ENCODE results near the gene SLC39A10.

GRCh38 chr2:195648787-195649186 is 8.2 kb upstream of the SLC39A10 start:
- TF ChIP-seq, protein P1, sequence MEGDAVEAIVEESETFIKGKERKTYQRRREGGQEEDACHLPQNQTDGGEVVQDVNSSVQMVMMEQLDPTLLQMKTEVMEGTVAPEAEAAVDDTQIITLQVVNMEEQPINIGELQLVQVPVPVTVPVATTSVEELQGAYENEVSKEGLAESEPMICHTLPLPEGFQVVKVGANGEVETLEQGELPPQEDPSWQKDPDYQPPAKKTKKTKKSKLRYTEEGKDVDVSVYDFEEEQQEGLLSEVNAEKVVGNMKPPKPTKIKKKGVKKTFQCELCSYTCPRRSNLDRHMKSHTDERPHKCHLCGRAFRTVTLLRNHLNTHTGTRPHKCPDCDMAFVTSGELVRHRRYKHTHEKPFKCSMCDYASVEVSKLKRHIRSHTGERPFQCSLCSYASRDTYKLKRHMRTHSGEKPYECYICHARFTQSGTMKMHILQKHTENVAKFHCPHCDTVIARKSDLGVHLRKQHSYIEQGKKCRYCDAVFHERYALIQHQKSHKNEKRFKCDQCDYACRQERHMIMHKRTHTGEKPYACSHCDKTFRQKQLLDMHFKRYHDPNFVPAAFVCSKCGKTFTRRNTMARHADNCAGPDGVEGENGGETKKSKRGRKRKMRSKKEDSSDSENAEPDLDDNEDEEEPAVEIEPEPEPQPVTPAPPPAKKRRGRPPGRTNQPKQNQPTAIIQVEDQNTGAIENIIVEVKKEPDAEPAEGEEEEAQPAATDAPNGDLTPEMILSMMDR (IDR thresholded peaks at IDR 0.05): no peak
- no peak for TF ChIP-seq POLR2A (IDR thresholded peaks at IDR 0.05)
